HepG2 (cell line): Measurements from ENCODE around the gene ZBTB7B. TPM values are rescaled to one million over a fixed set of nuclear protein-coding genes. Genes with fewer than 3 reads are reported as not detected.

Experiments
- ARNT ChIP-seq: fragments of 450-650 bp; IDR thresholded peaks from 2 replicates; pipeline ENCODE4 v1.6.1; 2017
- CENPBD1 ChIP-seq: sonication (generic); formaldehyde crosslinking; IDR thresholded peaks from 2 replicates; pipeline ENCODE4 v1.8.0; 2022; ENCODE audit warnings: missing genetic modification reagents, low read depth, mild to moderate bottlenecking, borderline replicate concordance
- FOXC1 ChIP-seq: sonication (generic); formaldehyde crosslinking; IDR thresholded peaks from 2 replicates; pipeline ENCODE4 v1.8.0; 2022; ENCODE audit warnings: mild to moderate bottlenecking, missing genetic modification reagents, borderline replicate concordance
- GRHL1 ChIP-seq: sonication (generic); formaldehyde crosslinking; conservative IDR thresholded peaks from 2 replicates; pipeline ENCODE4 v1.8.0; 2022; ENCODE audit warnings: missing genetic modification reagents
- HDAC2 ChIP-seq: sonication (generic); formaldehyde crosslinking; IDR thresholded peaks from 2 replicates; pipeline ENCODE4 v1.4.0; 2020; ENCODE audit warnings: missing genetic modification reagents
- HNF1A ChIP-seq, 2 experiments: sonication (generic) in 1 of 2; formaldehyde crosslinking in 1 of 2; IDR thresholded peaks; 2 replicates each; pipeline versions ENCODE4 v1.4.0 to v1.6.1; 2016 to 2020; ENCODE audit warnings: borderline replicate concordance in 1 of 2, low read depth in 1 of 2, mild to moderate bottlenecking in 1 of 2, missing genetic modification reagents in 1 of 2
- KDM1A ChIP-seq: IDR thresholded peaks from 2 replicates; pipeline ENCODE4 v1.6.1; 2016; ENCODE audit warnings: missing compliant biosample characterization
- KDM3A ChIP-seq: IDR thresholded peaks from 2 replicates; pipeline ENCODE4 v1.6.1; 2018; ENCODE audit warnings: low read depth, missing compliant biosample characterization
- KLF6 ChIP-seq: IDR thresholded peaks from 2 replicates; pipeline ENCODE4 v1.8.0; 2016; ENCODE audit warnings: missing biosample characterization, missing genetic modification reagents
- NCOR1 ChIP-seq: fragments of 200-600 bp; sonication (generic); IDR thresholded peaks from 2 replicates; pipeline ENCODE4 v1.7.0; 2017; ENCODE audit warnings: antibody characterized with exemption, low read length, borderline replicate concordance
- REPIN1 ChIP-seq: sonication (generic); formaldehyde crosslinking; IDR thresholded peaks from 2 replicates; pipeline ENCODE4 v1.8.0; 2022; ENCODE audit warnings: missing genetic modification reagents, low read depth, mild to moderate bottlenecking, borderline replicate concordance
- SRSF4 ChIP-seq: fragments of 200-400 bp; formaldehyde crosslinking; IDR thresholded peaks from one replicate; pipeline ENCODE4 v1.6.1; 2018; ENCODE audit warnings: mild to moderate bottlenecking, low read depth, low read length, moderate library complexity; ENCODE audit not compliant: poor library complexity, severe bottlenecking
- TEAD2 ChIP-seq: sonication (generic); formaldehyde crosslinking; IDR thresholded peaks from 2 replicates; pipeline ENCODE4 v1.9.0; 2021; ENCODE audit warnings: missing genetic modification reagents
- TOE1 ChIP-seq: sonication (generic); formaldehyde crosslinking; IDR thresholded peaks from 2 replicates; pipeline ENCODE4 v1.4.0; 2020; ENCODE audit warnings: mild to moderate bottlenecking, missing genetic modification reagents
- U2AF2 ChIP-seq: fragments of 200-400 bp; formaldehyde crosslinking; IDR thresholded peaks from 2 replicates; pipeline ENCODE4 v1.6.1; 2017; ENCODE audit warnings: low read depth, mild to moderate bottlenecking, low read length
- ZBTB43 ChIP-seq: sonication (generic); formaldehyde crosslinking; conservative IDR thresholded peaks from 2 replicates; pipeline ENCODE4 v1.4.0; 2020; ENCODE audit warnings: missing genetic modification reagents
- ZNF256 ChIP-seq: sonication (generic); formaldehyde crosslinking; conservative IDR thresholded peaks from 2 replicates; pipeline ENCODE4 v1.4.0; 2020; ENCODE audit warnings: missing genetic modification reagents
- ZNF335 ChIP-seq: sonication (generic); formaldehyde crosslinking; IDR thresholded peaks from 2 replicates; pipeline ENCODE4 v1.4.0; 2020; ENCODE audit warnings: missing genetic modification reagents
- ZNF343 ChIP-seq: sonication (generic); formaldehyde crosslinking; IDR thresholded peaks from 2 replicates; pipeline ENCODE4 v1.4.0; 2020; ENCODE audit warnings: mild to moderate bottlenecking, missing genetic modification reagents
- ZNF496 ChIP-seq: sonication (generic); formaldehyde crosslinking; IDR thresholded peaks from 2 replicates; pipeline ENCODE4 v1.8.1; 2023; ENCODE audit warnings: mild to moderate bottlenecking, moderate library complexity, missing genetic modification reagents; ENCODE audit not compliant: insufficient replicate concordance
- ZNF558 ChIP-seq: sonication (generic); formaldehyde crosslinking; IDR thresholded peaks from 2 replicates; pipeline ENCODE4 v1.9.0; 2022; ENCODE audit warnings: mild to moderate bottlenecking, missing genetic modification reagents, borderline replicate concordance
- ZNF614 ChIP-seq: IDR thresholded peaks from 2 replicates; pipeline ENCODE4 v1.6.1; 2018; ENCODE audit warnings: missing biosample characterization, missing genetic modification reagents, inconsistent platforms, borderline replicate concordance
- polyA plus RNA-seq, 8 experiments: library from polyadenylated mRNA; depleted of rRNA in 3 of 8; stranded (reverse) in 7 of 8; unstranded in 1 of 8; fragments of >200 nt; fragmentation: Illumina TruSeq in 4 of 8; extraction: Trizol in 4 of 8; gene quantifications; 2 replicates each; pipeline versions ENCODE4 v1.2.1 to v1.2.3, GENCODE V29; 2011 to 2016; ENCODE audit warnings: low read depth in 4 of 8, missing spikeins in 1 of 8, mixed read lengths in 1 of 8; ENCODE audit not compliant: insufficient read depth in 1 of 8
- total RNA-seq, 5 experiments: library from RNA; depleted of rRNA; stranded (reverse); fragments of >200 nt; fragmentation: Illumina TruSeq; extraction: Trizol; gene quantifications; 2 replicates each; pipeline ENCODE4 v1.2.3, GENCODE V29; 2016; ENCODE audit warnings: low read depth in 1 of 5

The ZBTB7B gene
- total and polyA plus RNA-seq, 2 of the 13 experiments (the other 11 are each of a cell fraction or from before 2014, with no cell fraction given) = 15.5 to 17.5 TPM

GRCh38 chr1:154972517-154973343, 29.9 kb upstream of the ZBTB7B start (continued):
- TF ChIP-seq HNF1A (IDR thresholded peaks at IDR 0.05; ENCODE audit: low read depth) (no peak), HNF1A (CRISPR knock-in tag; IDR thresholded peaks at IDR 0.05; ENCODE audit: borderline replicate concordance) (no peak), REPIN1 (CRISPR knock-in tag) (no peak), ZNF256 (CRISPR knock-in tag) (0 out of 2 replicates have a peak, but pooled peaks have one; percentile 32), ZNF558 (CRISPR knock-in tag) (no peak), U2AF2 (no peak), KLF6 (CRISPR knock-in tag) (peak; percentile 41; the same call in 1 of the 2 replicates), NCOR1 (0 out of 2 replicates have a peak, but pooled peaks have one; percentile 33), ARNT (no peak), GRHL1 (CRISPR knock-in tag) (no peak), TOE1 (CRISPR knock-in tag) (no peak), ZNF343 (no peak), CENPBD1 (CRISPR knock-in tag) (no peak), ZNF496 (no peak), KDM3A (CRISPR knock-in tag) (no peak), ZBTB43 (CRISPR knock-in tag) (0 out of 2 replicates have a peak, but pooled peaks have one; percentile 45), TEAD2 (CRISPR knock-in tag) (no peak), SRSF4 (no peak), ZNF335 (no peak; the same call in none of the 2 replicates), HDAC2 (peak; percentile 67; the same call in 1 of the 2 replicates), ZNF614 (CRISPR knock-in tag) (no peak; the same call in 1 of the 2 replicates), KDM1A (CRISPR knock-in tag) (0 out of 2 replicates have a peak, but pooled peaks have one; percentile 6), FOXC1 (CRISPR knock-in tag) (no peak)
